LNCaP clone FGC (cell line): Measurements from ENCODE around the gene TEX22.

Source experiments
- DNase-seq: peaks from one replicate; pipeline ENCODE4 v3.0.0-alpha.2; 2011; ENCODE audit warnings: low read depth
- H3K4me3 ChIP-seq: 2 replicates; pipeline ENCODE4 v1.5.1; 2011; ENCODE audit warnings: mild to moderate bottlenecking, low read depth, low read length, control low read depth
- CTCF ChIP-seq: IDR thresholded peaks from 2 replicates; pipeline ENCODE4 v1.5.1; 2012; ENCODE audit warnings: mild to moderate bottlenecking; ENCODE audit not compliant: control insufficient read depth, insufficient read depth; ENCODE audit errors: extremely low read depth

Gene TEX22

GRCh38 chr14:105453847-105454246 lies 55.5 kb downstream of the TEX22 start:
- TF ChIP-seq CTCF: no peak
- no peak overlapping the region for H3K4me3 ChIP-seq
- no peak for DNase-seq

GRCh38 chr14:105455086-105455640 lies 56.8 kb downstream of the TEX22 start:
- DNase-seq: no peak
- no peak overlapping the region for H3K4me3 ChIP-seq
- TF ChIP-seq CTCF: no peak

- no peak overlapping the region for H3K4me3 ChIP-seq
- DNase-seq: no peak
- TF ChIP-seq CTCF: no peak
These were observed 57.7 kb downstream of the TEX22 start for GRCh38 chr14:105455766-105456660.

- H3K4me3 ChIP-seq: no peak overlapping the region
- TF ChIP-seq CTCF: no peak
These were observed 58.6 kb downstream of the TEX22 start for GRCh38 chr14:105456736-105457617.

GRCh38 chr14:105458010-105458409 lies 59.7 kb downstream of the TEX22 start:
- no peak for TF ChIP-seq CTCF
- no peak overlapping the region for H3K4me3 ChIP-seq
- no peak for DNase-seq

More at GRCh38 chr14:105456736-105457617, 58.6 kb downstream of the TEX22 start:
- DNase-seq: no peak

GRCh38 chr14:105458571-105458970 lies 60.2 kb downstream of the TEX22 start:
- no peak overlapping the region for H3K4me3 ChIP-seq
- no peak for DNase-seq
- no peak for TF ChIP-seq CTCF
